ENCODE measurements around the gene CYP46A1. TPM values are rescaled to one million over a fixed set of nuclear protein-coding genes. Genes with fewer than 3 reads are reported as not detected.

Gene CYP46A1
- total RNA-seq, 1 donor from 2014 or later: 2.9 TPM

GRCh38 chr14:99730876-99731546 is 46.9 kb downstream of the CYP46A1 start:
- no peaks in the 10 kb centered on the region for H3K9me3 Mint-ChIP-seq (ENCODE audit: low read depth)

GRCh38 chr14:99731547-99732435 is 47.7 kb downstream of the CYP46A1 start:
- DNase-seq (ENCODE audit: low spot score, unreplicated experiment): no peak
- Mint-ChIP-seq H3K27me3 (peaks cover 11% of the 10 kb centered on the region), H3K4me1 (ENCODE audit: low read depth) (peaks cover 10% of the 10 kb centered on the region), H3K4me3 (ENCODE audit: low read depth) (peak overlapping the region; percentile 37), H3K36me3 (ENCODE audit: insufficient read depth) (no peaks in the 10 kb centered on the region), H3K9me3 (ENCODE audit: low read depth) (no peaks in the 10 kb centered on the region), H3K27ac (peak overlapping the region; percentile 73)
- no peak for TF ChIP-seq CTCF (IDR thresholded peaks at IDR 0.05; ENCODE audit: unreplicated experiment)

More at GRCh38 chr14:99730876-99731546, 46.9 kb downstream of the CYP46A1 start:
- peak overlapping the region; percentile 94 for H3K27ac Mint-ChIP-seq
- peaks cover 10% of the 10 kb centered on the region for H3K4me1 Mint-ChIP-seq (ENCODE audit: low read depth)
- TF ChIP-seq CTCF (IDR thresholded peaks at IDR 0.05; ENCODE audit: unreplicated experiment): no peak
- peaks cover 10% of the 10 kb centered on the region for H3K27me3 Mint-ChIP-seq
- no peak for DNase-seq (ENCODE audit: low spot score, unreplicated experiment)
- H3K4me3 Mint-ChIP-seq (ENCODE audit: low read depth): peak overlapping the region; percentile 77
- no peaks in the 10 kb centered on the region for H3K36me3 Mint-ChIP-seq (ENCODE audit: insufficient read depth)

GRCh38 chr14:99732436-99733210 is 48.5 kb downstream of the CYP46A1 start:
- Mint-ChIP-seq H3K4me1 (ENCODE audit: low read depth) (peaks cover 12% of the 10 kb centered on the region), H3K27me3 (peaks cover 11% of the 10 kb centered on the region), H3K36me3 (ENCODE audit: insufficient read depth) (no peaks in the 10 kb centered on the region), H3K9me3 (ENCODE audit: low read depth) (no peaks in the 10 kb centered on the region), H3K4me3 (ENCODE audit: low read depth) (peak overlapping the region; percentile 37), H3K27ac (no peak overlapping the region)
- no peak for TF ChIP-seq CTCF (IDR thresholded peaks at IDR 0.05; ENCODE audit: unreplicated experiment)
- DNase-seq (ENCODE audit: low spot score, unreplicated experiment): no peak

- H3K9me3 Mint-ChIP-seq (ENCODE audit: low read depth): no peaks in the 10 kb centered on the region
- no peak for TF ChIP-seq CTCF (IDR thresholded peaks at IDR 0.05; ENCODE audit: unreplicated experiment)
- no peak overlapping the region for H3K4me3 Mint-ChIP-seq (ENCODE audit: low read depth)
- peaks cover 11% of the 10 kb centered on the region for H3K27me3 Mint-ChIP-seq
- DNase-seq (ENCODE audit: low spot score, unreplicated experiment): no peak
- peaks cover 12% of the 10 kb centered on the region for H3K4me1 Mint-ChIP-seq (ENCODE audit: low read depth)
- H3K36me3 Mint-ChIP-seq (ENCODE audit: insufficient read depth): no peaks in the 10 kb centered on the region
- H3K27ac Mint-ChIP-seq: no peak overlapping the region
Measured at GRCh38 chr14:99733211-99733539, 49.1 kb downstream of the CYP46A1 start.
